SK-N-SH treated with all-trans-retinoic acid at 6 μM for 48 hours (cell line): ENCODE results near the gene CYP4F22.
A peak's percentile ranks its signal among the peaks of the same experiment; 100 is the strongest.

Experiments used
- ATAC-seq: fragments of 200-7000 bp; cut with Tn5 transposase; 3 replicates; pipeline ENCODE4 v1.9.1; 2020; ENCODE audit warnings: mild to moderate bottlenecking, moderate library complexity
- BACH2 ChIP-seq: fragments of 250-450 bp; sonication (Bioruptor Pico); IDR thresholded peaks from 2 replicates; pipeline ENCODE4 v1.9.0; 2021; ENCODE audit warnings: mild to moderate bottlenecking, borderline replicate concordance
- CSDC2 ChIP-seq: fragments of 250-450 bp; sonication (Bioruptor Pico); IDR thresholded peaks from 2 replicates; pipeline ENCODE4 v1.5.0; 2020; ENCODE audit warnings: mild to moderate bottlenecking, moderate library complexity
- GLIS3 ChIP-seq: fragments of 250-450 bp; sonication (Bioruptor Pico); IDR thresholded peaks from 2 replicates; pipeline ENCODE4 v1.5.0; 2020; ENCODE audit warnings: mild to moderate bottlenecking, moderate library complexity
- ISL1 ChIP-seq: fragments of 250-450 bp; sonication (Bioruptor Pico); IDR thresholded peaks from 2 replicates; pipeline ENCODE4 v2.1.2; 2022; ENCODE audit warnings: mild to moderate bottlenecking, moderate library complexity
- OSR1 ChIP-seq: fragments of 250-450 bp; sonication (Bioruptor Pico); IDR thresholded peaks from 2 replicates; pipeline ENCODE4 v1.8.0; 2022; ENCODE audit warnings: moderate library complexity, mild to moderate bottlenecking, inconsistent platforms
- PPARA ChIP-seq: fragments of 250-450 bp; sonication (Bioruptor Pico); IDR thresholded peaks from 2 replicates; pipeline ENCODE4 v1.5.0; 2020; ENCODE audit warnings: mild to moderate bottlenecking, borderline replicate concordance
- RARB ChIP-seq: fragments of 250-450 bp; sonication (Bioruptor Pico); IDR thresholded peaks from 2 replicates; pipeline ENCODE4 v1.8.0; 2021; ENCODE audit warnings: mild to moderate bottlenecking, moderate library complexity
- TCF4 ChIP-seq: fragments of 250-450 bp; sonication (Bioruptor Pico); IDR thresholded peaks from 2 replicates; pipeline ENCODE4 v1.8.0; 2021; ENCODE audit warnings: mild to moderate bottlenecking, moderate library complexity, borderline replicate concordance
- TOX ChIP-seq: fragments of 250-450 bp; sonication (Bioruptor Pico); IDR thresholded peaks from 2 replicates; pipeline ENCODE4 v1.8.0; 2021; ENCODE audit warnings: mild to moderate bottlenecking, moderate library complexity, borderline replicate concordance
- ZC3H10 ChIP-seq: fragments of 250-450 bp; sonication (Bioruptor Pico); IDR thresholded peaks from 2 replicates; pipeline ENCODE4 v1.5.1; 2021; ENCODE audit warnings: mild to moderate bottlenecking, moderate library complexity
- ZFP3 ChIP-seq: fragments of 250-450 bp; sonication (Bioruptor Pico); IDR thresholded peaks from 2 replicates; pipeline ENCODE4 v1.5.0; 2020; ENCODE audit warnings: mild to moderate bottlenecking, moderate library complexity
- ZFP30 ChIP-seq: fragments of 450-650 bp; formaldehyde crosslinking; IDR thresholded peaks from 2 replicates; pipeline ENCODE4 v1.5.0; 2022; ENCODE audit warnings: mild to moderate bottlenecking, moderate library complexity
- ZNF565 ChIP-seq: fragments of 450-650 bp; formaldehyde crosslinking; conservative IDR thresholded peaks from 2 replicates; pipeline ENCODE4 v1.5.0; 2020; ENCODE audit warnings: low read depth, mild to moderate bottlenecking, moderate library complexity
- ZNF70 ChIP-seq: fragments of 450-650 bp; formaldehyde crosslinking; IDR thresholded peaks from 2 replicates; pipeline ENCODE4 v1.5.0; 2020; ENCODE audit warnings: mild to moderate bottlenecking, moderate library complexity
- ZNF8 ChIP-seq: fragments of 450-650 bp; formaldehyde crosslinking; IDR thresholded peaks from 2 replicates; pipeline ENCODE4 v1.5.0; 2020; ENCODE audit warnings: mild to moderate bottlenecking, moderate library complexity
- TF ChIP-seq, protein P1 (sequence below): fragments of 250-450 bp; sonication (Bioruptor Pico); IDR thresholded peaks from 2 replicates; pipeline ENCODE4 v1.5.0; 2020; ENCODE audit warnings: mild to moderate bottlenecking, moderate library complexity
- TF ChIP-seq, protein P2 (sequence below): fragments of 250-450 bp; sonication (Bioruptor Pico); IDR thresholded peaks from 2 replicates; pipeline ENCODE4 v1.8.0; 2020; ENCODE audit warnings: mild to moderate bottlenecking, moderate library complexity, borderline replicate concordance
- TF ChIP-seq, protein P3 (sequence below): fragments of 250-450 bp; sonication (Bioruptor Pico); IDR thresholded peaks from 2 replicates; pipeline ENCODE4 v1.5.1; 2021; ENCODE audit warnings: mild to moderate bottlenecking, moderate library complexity
- TF ChIP-seq, protein P4 (sequence below): fragments of 250-450 bp; sonication (Bioruptor Pico); IDR thresholded peaks from 2 replicates; pipeline ENCODE4 v1.8.0; 2021; ENCODE audit warnings: low read depth, mild to moderate bottlenecking, moderate library complexity, borderline replicate concordance

CYP4F22 gene

DNA sequence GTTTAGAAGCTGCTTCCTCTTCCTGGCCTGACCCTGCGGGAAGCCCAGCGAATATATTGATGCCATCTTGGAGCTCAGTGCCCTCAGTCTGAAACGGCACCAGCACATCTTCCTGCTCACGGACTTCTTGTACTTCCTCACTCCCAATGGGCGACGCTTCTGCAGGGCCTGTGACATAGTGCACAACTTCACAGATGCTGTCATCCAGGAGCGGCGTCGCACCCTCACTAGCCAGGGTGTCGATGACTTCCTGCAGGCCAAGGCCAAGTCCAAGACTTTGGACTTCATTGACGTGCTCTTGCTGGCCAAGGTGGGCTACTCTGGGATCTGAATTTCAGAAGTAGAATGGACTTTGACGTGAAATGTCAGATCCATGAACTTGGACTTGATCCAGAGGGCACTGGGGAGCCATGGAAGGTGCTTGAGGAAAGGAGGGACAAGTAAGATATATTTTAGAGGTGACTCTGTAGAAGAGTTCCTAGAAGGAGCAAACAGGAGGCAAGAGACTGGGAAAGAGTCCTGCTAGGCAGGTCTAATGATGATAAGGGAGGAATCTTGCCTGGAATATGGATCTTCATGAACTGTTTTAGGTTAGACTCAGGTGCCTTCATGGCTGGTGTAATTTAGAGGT, 68.3 kb downstream of the CYP4F22 start:
- TF ChIP-seq, protein P1, sequence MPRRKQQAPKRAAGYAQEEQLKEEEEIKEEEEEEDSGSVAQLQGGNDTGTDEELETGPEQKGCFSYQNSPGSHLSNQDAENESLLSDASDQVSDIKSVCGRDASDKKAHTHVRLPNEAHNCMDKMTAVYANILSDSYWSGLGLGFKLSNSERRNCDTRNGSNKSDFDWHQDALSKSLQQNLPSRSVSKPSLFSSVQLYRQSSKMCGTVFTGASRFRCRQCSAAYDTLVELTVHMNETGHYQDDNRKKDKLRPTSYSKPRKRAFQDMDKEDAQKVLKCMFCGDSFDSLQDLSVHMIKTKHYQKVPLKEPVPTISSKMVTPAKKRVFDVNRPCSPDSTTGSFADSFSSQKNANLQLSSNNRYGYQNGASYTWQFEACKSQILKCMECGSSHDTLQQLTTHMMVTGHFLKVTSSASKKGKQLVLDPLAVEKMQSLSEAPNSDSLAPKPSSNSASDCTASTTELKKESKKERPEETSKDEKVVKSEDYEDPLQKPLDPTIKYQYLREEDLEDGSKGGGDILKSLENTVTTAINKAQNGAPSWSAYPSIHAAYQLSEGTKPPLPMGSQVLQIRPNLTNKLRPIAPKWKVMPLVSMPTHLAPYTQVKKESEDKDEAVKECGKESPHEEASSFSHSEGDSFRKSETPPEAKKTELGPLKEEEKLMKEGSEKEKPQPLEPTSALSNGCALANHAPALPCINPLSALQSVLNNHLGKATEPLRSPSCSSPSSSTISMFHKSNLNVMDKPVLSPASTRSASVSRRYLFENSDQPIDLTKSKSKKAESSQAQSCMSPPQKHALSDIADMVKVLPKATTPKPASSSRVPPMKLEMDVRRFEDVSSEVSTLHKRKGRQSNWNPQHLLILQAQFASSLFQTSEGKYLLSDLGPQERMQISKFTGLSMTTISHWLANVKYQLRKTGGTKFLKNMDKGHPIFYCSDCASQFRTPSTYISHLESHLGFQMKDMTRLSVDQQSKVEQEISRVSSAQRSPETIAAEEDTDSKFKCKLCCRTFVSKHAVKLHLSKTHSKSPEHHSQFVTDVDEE (CRISPR knock-in tag), result no peak
- no peak for TF ChIP-seq PPARA (CRISPR knock-in tag)
- ATAC-seq, result no peak

GRCh38 chr19:15577184-15577771, 69.0 kb downstream of the CYP4F22 start:
- no peak for ATAC-seq
- TF ChIP-seq OSR1 (CRISPR knock-in tag) (no peak), TCF4 (CRISPR knock-in tag) (no peak), ZNF565 (no peak), ISL1 (CRISPR knock-in tag) (no peak)
- TF ChIP-seq, protein P2, sequence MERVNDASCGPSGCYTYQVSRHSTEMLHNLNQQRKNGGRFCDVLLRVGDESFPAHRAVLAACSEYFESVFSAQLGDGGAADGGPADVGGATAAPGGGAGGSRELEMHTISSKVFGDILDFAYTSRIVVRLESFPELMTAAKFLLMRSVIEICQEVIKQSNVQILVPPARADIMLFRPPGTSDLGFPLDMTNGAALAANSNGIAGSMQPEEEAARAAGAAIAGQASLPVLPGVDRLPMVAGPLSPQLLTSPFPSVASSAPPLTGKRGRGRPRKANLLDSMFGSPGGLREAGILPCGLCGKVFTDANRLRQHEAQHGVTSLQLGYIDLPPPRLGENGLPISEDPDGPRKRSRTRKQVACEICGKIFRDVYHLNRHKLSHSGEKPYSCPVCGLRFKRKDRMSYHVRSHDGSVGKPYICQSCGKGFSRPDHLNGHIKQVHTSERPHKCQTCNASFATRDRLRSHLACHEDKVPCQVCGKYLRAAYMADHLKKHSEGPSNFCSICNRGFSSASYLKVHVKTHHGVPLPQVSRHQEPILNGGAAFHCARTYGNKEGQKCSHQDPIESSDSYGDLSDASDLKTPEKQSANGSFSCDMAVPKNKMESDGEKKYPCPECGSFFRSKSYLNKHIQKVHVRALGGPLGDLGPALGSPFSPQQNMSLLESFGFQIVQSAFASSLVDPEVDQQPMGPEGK (CRISPR knock-in tag), result no peak
- TF ChIP-seq, protein P3, sequence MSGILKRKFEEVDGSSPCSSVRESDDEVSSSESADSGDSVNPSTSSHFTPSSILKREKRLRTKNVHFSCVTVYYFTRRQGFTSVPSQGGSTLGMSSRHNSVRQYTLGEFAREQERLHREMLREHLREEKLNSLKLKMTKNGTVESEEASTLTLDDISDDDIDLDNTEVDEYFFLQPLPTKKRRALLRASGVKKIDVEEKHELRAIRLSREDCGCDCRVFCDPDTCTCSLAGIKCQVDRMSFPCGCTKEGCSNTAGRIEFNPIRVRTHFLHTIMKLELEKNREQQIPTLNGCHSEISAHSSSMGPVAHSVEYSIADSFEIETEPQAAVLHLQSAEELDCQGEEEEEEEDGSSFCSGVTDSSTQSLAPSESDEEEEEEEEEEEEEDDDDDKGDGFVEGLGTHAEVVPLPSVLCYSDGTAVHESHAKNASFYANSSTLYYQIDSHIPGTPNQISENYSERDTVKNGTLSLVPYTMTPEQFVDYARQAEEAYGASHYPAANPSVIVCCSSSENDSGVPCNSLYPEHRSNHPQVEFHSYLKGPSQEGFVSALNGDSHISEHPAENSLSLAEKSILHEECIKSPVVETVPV, result no peak

GRCh38 chr19:15583346-15583745, 75.0 kb downstream of the CYP4F22 start:
- ATAC-seq, result no peak
- TF ChIP-seq ZFP30 (CRISPR knock-in tag) (no peak), RARB (CRISPR knock-in tag) (no peak), TCF4 (CRISPR knock-in tag) (no peak), ZFP3 (no peak)
- TF ChIP-seq, protein P4, sequence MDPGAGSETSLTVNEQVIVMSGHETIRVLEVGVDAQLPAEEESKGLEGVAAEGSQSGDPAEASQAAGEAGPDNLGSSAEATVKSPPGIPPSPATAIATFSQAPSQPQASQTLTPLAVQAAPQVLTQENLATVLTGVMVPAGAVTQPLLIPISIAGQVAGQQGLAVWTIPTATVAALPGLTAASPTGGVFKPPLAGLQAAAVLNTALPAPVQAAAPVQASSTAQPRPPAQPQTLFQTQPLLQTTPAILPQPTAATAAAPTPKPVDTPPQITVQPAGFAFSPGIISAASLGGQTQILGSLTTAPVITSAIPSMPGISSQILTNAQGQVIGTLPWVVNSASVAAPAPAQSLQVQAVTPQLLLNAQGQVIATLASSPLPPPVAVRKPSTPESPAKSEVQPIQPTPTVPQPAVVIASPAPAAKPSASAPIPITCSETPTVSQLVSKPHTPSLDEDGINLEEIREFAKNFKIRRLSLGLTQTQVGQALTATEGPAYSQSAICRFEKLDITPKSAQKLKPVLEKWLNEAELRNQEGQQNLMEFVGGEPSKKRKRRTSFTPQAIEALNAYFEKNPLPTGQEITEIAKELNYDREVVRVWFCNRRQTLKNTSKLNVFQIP (CRISPR knock-in tag), result no peak

DNA sequence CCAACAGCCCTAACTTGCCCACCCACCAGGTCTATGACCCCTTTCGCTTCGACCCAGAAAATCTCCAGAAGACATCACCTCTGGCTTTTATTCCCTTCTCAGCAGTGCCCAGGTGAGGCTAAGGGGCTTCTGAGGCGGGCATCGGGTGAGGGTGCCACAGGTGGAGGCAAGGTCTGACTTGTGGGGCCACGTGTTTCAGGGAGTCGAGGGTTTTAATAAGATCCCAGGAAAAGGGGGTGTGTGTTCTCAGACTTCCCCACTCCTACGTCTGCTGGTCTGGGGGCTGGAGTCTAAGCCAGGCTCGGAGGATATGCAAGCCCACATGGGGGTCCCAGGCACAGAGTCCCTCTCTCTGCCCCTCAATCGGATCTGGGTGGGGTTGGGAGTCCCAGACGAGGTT, 75.8 kb downstream of the CYP4F22 start:
- TF ChIP-seq ZNF8 (CRISPR knock-in tag) (no peak), ZFP3 (no peak), TCF4 (CRISPR knock-in tag) (no peak)
- TF ChIP-seq, protein P2 (CRISPR knock-in tag), result no peak
- ATAC-seq, result no peak

GRCh38 chr19:15584541-15585115, 76.3 kb downstream of the CYP4F22 start:
- peak; percentile 98 for ATAC-seq
- TF ChIP-seq TOX (no peak), ZNF70 (CRISPR knock-in tag) (no peak), ZNF8 (CRISPR knock-in tag) (no peak), ZNF565 (no peak), TCF4 (CRISPR knock-in tag) (no peak), BACH2 (CRISPR knock-in tag) (no peak), ZFP30 (CRISPR knock-in tag) (no peak), PPARA (CRISPR knock-in tag) (no peak), ISL1 (CRISPR knock-in tag) (no peak), CSDC2 (no peak), GLIS3 (CRISPR knock-in tag) (no peak), ZC3H10 (CRISPR knock-in tag) (no peak)
- TF ChIP-seq, protein P2 (CRISPR knock-in tag), result no peak
- TF ChIP-seq, protein P3, result no peak
